ENCODE results near the gene TAB2. TPM values are rescaled to one million over a fixed set of nuclear protein-coding genes. Genes with fewer than 3 reads are reported as not detected.

The TAB2 gene
- 23.9 and 41.0 TPM in 2 replicates for polyA plus RNA-seq (2011; rRNA removed)
- polyA minus RNA-seq (2011; rRNA and poly(A)+ RNA removed), result 22.6 and 31.3 TPM in 2 replicates

GRCh38 chr6:149317644-149318571 is at the start of gene TAB2:
TSS of gene TAB2 (plus strand) at chr6:149317712. CDS start at chr6:149369998, 52,286 bp downstream.
- H3K36me3 ChIP-seq (ENCODE audit: control insufficient read depth, insufficient read depth, low read length), result no peaks in the 10 kb centered on the region
- DNase-seq (ENCODE audit: low read depth), result no peak
- peak within 1 kb of the TSS; percentile 98 for H3K4me3 ChIP-seq (ENCODE audit: low read depth, low read length)
- ChIA-PET CTCF (interaction anchor here (1.1 to 2.2 kb wide), 2 partner anchors 21 to 114 kb away, joined by 3 to 8 read pairs; no protein-coding TSS in a partner anchor), POLR2A (no interaction called here)
- peaks cover 2% of the 10 kb centered on the region; the same call in 1 of the 2 replicates for H3K27me3 ChIP-seq (ENCODE audit: control insufficient read depth, insufficient read depth, low read length)
- no peak for TF ChIP-seq CTCF (IDR thresholded peaks at IDR 0.05; ENCODE audit: insufficient read depth, low read depth, low read length)

GRCh38 chr6:149268146-149268545 is 49.4 kb upstream of the TAB2 start:
- ChIA-PET CTCF (no interaction called here), POLR2A (no interaction called here)
- no peak overlapping the region for H3K4me3 ChIP-seq (ENCODE audit: low read depth, low read length)

GRCh38 chr6:149268768-149269167 is 48.7 kb upstream of the TAB2 start:
- Histone ChIP-seq H3K36me3 (ENCODE audit: control insufficient read depth, insufficient read depth, low read length) (no peaks in the 10 kb centered on the region), H3K4me3 (ENCODE audit: low read depth, low read length) (no peak overlapping the region), H3K27me3 (ENCODE audit: control insufficient read depth, insufficient read depth, low read length) (peaks cover 9% of the 10 kb centered on the region)
- DNase-seq (ENCODE audit: low read depth), result no peak
- POLR2A ChIA-PET, result no interaction called here
- TF ChIP-seq CTCF (IDR thresholded peaks at IDR 0.05; ENCODE audit: insufficient read depth, low read depth, low read length), result no peak
- CTCF ChIA-PET, result no interaction called here

More at GRCh38 chr6:149268146-149268545, 49.4 kb upstream of the TAB2 start:
- peaks cover 10% of the 10 kb centered on the region for H3K27me3 ChIP-seq (ENCODE audit: control insufficient read depth, insufficient read depth, low read length)
- no peaks in the 10 kb centered on the region for H3K36me3 ChIP-seq (ENCODE audit: control insufficient read depth, insufficient read depth, low read length)
- TF ChIP-seq CTCF (IDR thresholded peaks at IDR 0.05; ENCODE audit: insufficient read depth, low read depth, low read length), result no peak
- no peak for DNase-seq (ENCODE audit: low read depth)

- no peaks in the 10 kb centered on the region for H3K36me3 ChIP-seq (ENCODE audit: control insufficient read depth, insufficient read depth, low read length)
- peaks cover 8% of the 10 kb centered on the region; the same call in 1 of the 2 replicates for H3K27me3 ChIP-seq (ENCODE audit: control insufficient read depth, insufficient read depth, low read length)
- no peak for TF ChIP-seq CTCF (IDR thresholded peaks at IDR 0.05; ENCODE audit: insufficient read depth, low read depth, low read length)
- POLR2A ChIA-PET, result no interaction called here
- CTCF ChIA-PET, result no interaction called here
- no peak overlapping the region for H3K4me3 ChIP-seq (ENCODE audit: low read depth, low read length)
- DNase-seq (ENCODE audit: low read depth), result no peak
Measured at GRCh38 chr6:149270616-149271015, 46.9 kb upstream of the TAB2 start.
